WTC11 (cell line): ENCODE measurements around the gene NDUFA13. TPM values are rescaled to one million over a fixed set of nuclear protein-coding genes. Genes with fewer than 3 reads are reported as not detected.
A peak's percentile ranks its signal among the peaks of the same experiment; 100 is the strongest.
"Not testable (repeated sequence)": the region's sequence is repeated elsewhere in the genome, so short reads cannot be mapped to it uniquely, and the experiment has no call there.

ENCODE experiments used
- ATAC-seq: fragments of 200-7000 bp; cut with Tn5 transposase; 2 replicates; pipeline ENCODE4 v1.10.0; 2021; ENCODE audit warnings: mild to moderate bottlenecking, moderate library complexity
- CTCF ChIA-PET: fragments of 300-600 bp; sonication (Branson Sonifier 250); formaldehyde crosslinking; loops from one replicate; lab custom pipeline; 2021; ENCODE audit warnings: antibody characterized with exemption; lab: Charles Lee
- POLR2A ChIA-PET: fragments of 350-600 bp; sonication (Branson Sonifier 250); formaldehyde crosslinking; loops from one replicate; lab custom pipeline; 2021; ENCODE audit warnings: antibody characterized with exemption; lab: Charles Lee
- DNase-seq: peaks from one replicate; pipeline ENCODE4 v3.0.0; 2021; ENCODE audit warnings: low spot score
- H3K27ac Mint-ChIP-seq: 2 replicates; pipeline ENCODE4 v1.8.0; 2021; ENCODE audit warnings: mixed read lengths
- H3K27me3 Mint-ChIP-seq: 2 replicates; pipeline ENCODE4 v1.8.0; 2021; ENCODE audit warnings: low read depth, mild to moderate bottlenecking, moderate library complexity, mixed read lengths
- H3K36me3 Mint-ChIP-seq: 2 replicates; pipeline ENCODE4 v1.8.0; 2021; ENCODE audit warnings: mixed read lengths
- H3K4me1 Mint-ChIP-seq: 2 replicates; pipeline ENCODE4 v1.8.0; 2022; ENCODE audit warnings: mixed read lengths
- H3K4me3 Mint-ChIP-seq: 2 replicates; pipeline ENCODE4 v1.8.0; 2021; ENCODE audit warnings: mild to moderate bottlenecking, moderate library complexity, mixed read lengths
- H3K9me3 Mint-ChIP-seq: 2 replicates; pipeline ENCODE4 v1.8.0; 2021; ENCODE audit warnings: mixed read lengths
- ELF4 ChIP-seq: sonication (generic); formaldehyde crosslinking; IDR thresholded peaks from 2 replicates; pipeline ENCODE4 v1.8.1; 2022; ENCODE audit warnings: low read depth, mild to moderate bottlenecking, moderate library complexity, missing genetic modification reagents
- FOXK1 ChIP-seq: sonication (generic); formaldehyde crosslinking; IDR thresholded peaks from 2 replicates; pipeline ENCODE4 v1.8.0; 2022; ENCODE audit warnings: mild to moderate bottlenecking, moderate library complexity, missing genetic modification reagents
- MXD4 ChIP-seq: fragments of 250-450 bp; sonication (Bioruptor Pico); IDR thresholded peaks from 2 replicates; pipeline ENCODE4 v1.8.0; 2021; ENCODE audit warnings: mild to moderate bottlenecking, moderate library complexity, borderline replicate concordance
- SMAD4 ChIP-seq: sonication (generic); formaldehyde crosslinking; IDR thresholded peaks from 2 replicates; pipeline ENCODE4 v1.8.0; 2022; ENCODE audit warnings: mild to moderate bottlenecking, missing genetic modification reagents
- TP53 ChIP-seq: sonication (generic); formaldehyde crosslinking; IDR thresholded peaks from 2 replicates; pipeline ENCODE4 v1.8.1; 2023; ENCODE audit warnings: mild to moderate bottlenecking, missing genetic modification reagents
- ZBTB21 ChIP-seq: sonication (generic); formaldehyde crosslinking; IDR thresholded peaks from 2 replicates; pipeline ENCODE4 v1.8.1; 2023; ENCODE audit warnings: mild to moderate bottlenecking, missing genetic modification reagents, borderline replicate concordance
- ZNF263 ChIP-seq: sonication (generic); formaldehyde crosslinking; IDR thresholded peaks from 2 replicates; pipeline ENCODE4 v1.8.1; 2022; ENCODE audit warnings: low read depth, mild to moderate bottlenecking, moderate library complexity, missing genetic modification reagents
- total RNA-seq: library from RNA; stranded (reverse); gene quantifications from 3 replicates; pipeline ENCODE4 v1.2.3, GENCODE V29; 2021
- TF ChIP-seq, protein P1 (sequence below): sonication (generic); formaldehyde crosslinking; IDR thresholded peaks from 2 replicates; pipeline ENCODE4 v1.8.1; 2022; ENCODE audit warnings: low read depth, mild to moderate bottlenecking, moderate library complexity, missing genetic modification reagents, borderline replicate concordance
- TF ChIP-seq, protein P2 (sequence below): fragments of 250-450 bp; sonication (Bioruptor Pico); IDR thresholded peaks from 2 replicates; pipeline ENCODE4 v2.1.2; 2022; ENCODE audit warnings: mild to moderate bottlenecking, moderate library complexity
- TF ChIP-seq, protein P3 (sequence below): fragments of 200-600 bp; IDR thresholded peaks from 2 replicates; pipeline ENCODE4 v1.8.0; 2022; ENCODE audit warnings: antibody characterized with exemption
- TF ChIP-seq, protein P4 (sequence below): fragments of 250-450 bp; sonication (Bioruptor Pico); conservative IDR thresholded peaks from 2 replicates; pipeline ENCODE4 v1.9.0; 2021; ENCODE audit warnings: mild to moderate bottlenecking
- TF ChIP-seq, protein P5 (sequence below): fragments of 250-450 bp; sonication (Bioruptor Pico); IDR thresholded peaks from 2 replicates; pipeline ENCODE4 v1.9.0; 2021; ENCODE audit warnings: moderate library complexity, mild to moderate bottlenecking, inconsistent platforms, borderline replicate concordance
- TF ChIP-seq, protein P6 (sequence below): sonication (generic); formaldehyde crosslinking; IDR thresholded peaks from 2 replicates; pipeline ENCODE4 v1.8.0; 2022; ENCODE audit warnings: mild to moderate bottlenecking, missing genetic modification reagents
- TF ChIP-seq, protein P7 (sequence below): sonication (generic); formaldehyde crosslinking; IDR thresholded peaks from 2 replicates; pipeline ENCODE4 v1.8.1; 2022; ENCODE audit warnings: missing genetic modification reagents, borderline replicate concordance
- TF ChIP-seq, protein P8 (sequence below): sonication (generic); formaldehyde crosslinking; IDR thresholded peaks from 2 replicates; pipeline ENCODE4 v1.8.1; 2023; ENCODE audit warnings: mild to moderate bottlenecking, missing genetic modification reagents, moderate library complexity

NDUFA13 gene
- total RNA-seq, 1 experiment from 2014 or later, result 519 TPM

DNA sequence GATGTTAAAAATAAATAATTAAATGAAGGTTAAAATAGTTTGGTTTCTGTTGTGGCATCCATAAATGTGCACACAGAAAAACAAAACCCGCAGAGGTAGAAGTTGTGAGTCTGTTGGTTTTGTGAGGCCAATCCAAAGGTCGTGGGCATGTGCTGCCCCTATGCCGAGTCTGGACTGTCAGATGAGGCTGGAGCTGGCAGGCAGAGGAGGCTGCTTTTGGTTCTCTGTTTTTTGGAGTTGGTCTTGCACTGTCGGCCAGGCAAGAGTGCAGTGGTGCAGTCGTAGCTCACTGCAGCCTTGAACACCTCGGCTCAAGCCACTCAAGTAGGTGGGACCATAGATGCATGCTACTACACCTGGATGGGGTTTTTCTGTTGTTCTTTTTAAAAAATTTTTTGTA, 44.3 kb upstream of the NDUFA13 start:
- Mint-ChIP-seq H3K4me1 (peaks cover 38% of the 10 kb centered on the region), H3K36me3 (peaks cover 44% of the 10 kb centered on the region), H3K4me3 (no peak overlapping the region), H3K27ac (peak overlapping the region; percentile 26; the same call in 1 of the 2 replicates), H3K9me3 (peaks cover 24% of the 10 kb centered on the region), H3K27me3 (no peaks in the 10 kb centered on the region)
- ChIA-PET POLR2A (no interaction called here), CTCF (interaction anchor here (0.9 kb wide), 1 partner anchor 10 kb away, joined by 3 read pairs; no protein-coding TSS in a partner anchor)
- no peak for DNase-seq
- no peak for ATAC-seq
- TF ChIP-seq, protein P1, sequence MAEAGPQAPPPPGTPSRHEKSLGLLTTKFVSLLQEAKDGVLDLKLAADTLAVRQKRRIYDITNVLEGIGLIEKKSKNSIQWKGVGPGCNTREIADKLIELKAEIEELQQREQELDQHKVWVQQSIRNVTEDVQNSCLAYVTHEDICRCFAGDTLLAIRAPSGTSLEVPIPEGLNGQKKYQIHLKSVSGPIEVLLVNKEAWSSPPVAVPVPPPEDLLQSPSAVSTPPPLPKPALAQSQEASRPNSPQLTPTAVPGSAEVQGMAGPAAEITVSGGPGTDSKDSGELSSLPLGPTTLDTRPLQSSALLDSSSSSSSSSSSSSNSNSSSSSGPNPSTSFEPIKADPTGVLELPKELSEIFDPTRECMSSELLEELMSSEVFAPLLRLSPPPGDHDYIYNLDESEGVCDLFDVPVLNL, result no peak
- TF ChIP-seq, protein P2, sequence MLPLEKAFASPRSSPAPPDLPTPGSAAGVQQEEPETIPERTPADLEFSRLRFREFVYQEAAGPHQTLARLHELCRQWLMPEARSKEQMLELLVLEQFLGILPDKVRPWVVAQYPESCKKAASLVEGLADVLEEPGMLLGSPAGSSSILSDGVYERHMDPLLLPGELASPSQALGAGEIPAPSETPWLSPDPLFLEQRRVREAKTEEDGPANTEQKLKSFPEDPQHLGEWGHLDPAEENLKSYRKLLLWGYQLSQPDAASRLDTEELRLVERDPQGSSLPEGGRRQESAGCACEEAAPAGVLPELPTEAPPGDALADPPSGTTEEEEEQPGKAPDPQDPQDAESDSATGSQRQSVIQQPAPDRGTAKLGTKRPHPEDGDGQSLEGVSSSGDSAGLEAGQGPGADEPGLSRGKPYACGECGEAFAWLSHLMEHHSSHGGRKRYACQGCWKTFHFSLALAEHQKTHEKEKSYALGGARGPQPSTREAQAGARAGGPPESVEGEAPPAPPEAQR, result no peak
- TF ChIP-seq ZNF263 (CRISPR knock-in tag) (no peak), ZBTB21 (CRISPR knock-in tag) (no peak), FOXK1 (CRISPR knock-in tag) (no peak), SMAD4 (no peak), ELF4 (CRISPR knock-in tag) (no peak), TP53 (CRISPR knock-in tag) (no peak), MXD4 (CRISPR knock-in tag) (no peak)
- TF ChIP-seq, protein P3, sequence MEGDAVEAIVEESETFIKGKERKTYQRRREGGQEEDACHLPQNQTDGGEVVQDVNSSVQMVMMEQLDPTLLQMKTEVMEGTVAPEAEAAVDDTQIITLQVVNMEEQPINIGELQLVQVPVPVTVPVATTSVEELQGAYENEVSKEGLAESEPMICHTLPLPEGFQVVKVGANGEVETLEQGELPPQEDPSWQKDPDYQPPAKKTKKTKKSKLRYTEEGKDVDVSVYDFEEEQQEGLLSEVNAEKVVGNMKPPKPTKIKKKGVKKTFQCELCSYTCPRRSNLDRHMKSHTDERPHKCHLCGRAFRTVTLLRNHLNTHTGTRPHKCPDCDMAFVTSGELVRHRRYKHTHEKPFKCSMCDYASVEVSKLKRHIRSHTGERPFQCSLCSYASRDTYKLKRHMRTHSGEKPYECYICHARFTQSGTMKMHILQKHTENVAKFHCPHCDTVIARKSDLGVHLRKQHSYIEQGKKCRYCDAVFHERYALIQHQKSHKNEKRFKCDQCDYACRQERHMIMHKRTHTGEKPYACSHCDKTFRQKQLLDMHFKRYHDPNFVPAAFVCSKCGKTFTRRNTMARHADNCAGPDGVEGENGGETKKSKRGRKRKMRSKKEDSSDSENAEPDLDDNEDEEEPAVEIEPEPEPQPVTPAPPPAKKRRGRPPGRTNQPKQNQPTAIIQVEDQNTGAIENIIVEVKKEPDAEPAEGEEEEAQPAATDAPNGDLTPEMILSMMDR, result no peak
- TF ChIP-seq, protein P4, sequence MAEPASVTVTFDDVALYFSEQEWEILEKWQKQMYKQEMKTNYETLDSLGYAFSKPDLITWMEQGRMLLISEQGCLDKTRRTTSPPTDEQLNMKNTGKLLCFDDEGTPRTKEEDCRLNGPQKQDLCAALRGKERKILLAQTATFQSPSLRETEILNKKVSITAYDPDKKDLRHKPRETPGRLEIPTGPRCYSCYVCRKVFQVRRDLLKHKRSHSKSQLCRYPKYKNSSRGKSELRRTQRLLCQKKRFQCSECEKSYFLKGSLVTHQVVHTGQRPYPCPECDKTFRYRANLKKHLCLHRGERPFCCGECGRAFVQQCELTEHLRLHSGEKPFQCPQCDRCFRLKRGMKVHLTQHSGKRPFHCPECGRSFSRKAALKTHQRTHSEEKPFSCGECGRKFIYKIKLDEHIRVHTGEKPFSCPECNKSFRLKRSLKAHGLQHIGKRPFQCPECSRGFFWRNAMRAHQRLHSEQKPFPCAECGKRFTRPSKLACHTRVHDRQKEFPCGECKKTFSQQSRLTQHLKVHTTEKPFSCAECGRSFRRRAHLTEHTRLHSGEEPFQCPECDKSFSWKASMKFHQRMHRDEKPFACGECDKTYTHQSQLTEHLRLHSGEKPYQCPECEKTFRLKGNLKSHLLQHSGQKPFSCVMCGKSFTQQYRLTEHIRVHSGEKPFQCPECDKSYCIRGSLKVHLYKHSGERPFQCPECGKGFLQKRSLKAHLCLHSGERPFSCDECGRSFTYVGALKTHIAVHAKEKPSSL (CRISPR knock-in tag), result no peak
- TF ChIP-seq, protein P5, sequence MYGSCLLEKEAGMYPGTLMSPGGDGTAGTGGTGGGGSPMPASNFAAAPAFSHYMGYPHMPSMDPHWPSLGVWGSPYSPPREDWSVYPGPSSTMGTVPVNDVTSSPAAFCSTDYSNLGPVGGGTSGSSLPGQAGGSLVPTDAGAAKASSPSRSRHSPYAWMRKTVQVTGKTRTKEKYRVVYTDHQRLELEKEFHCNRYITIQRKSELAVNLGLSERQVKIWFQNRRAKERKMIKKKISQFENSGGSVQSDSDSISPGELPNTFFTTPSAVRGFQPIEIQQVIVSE, result no peak
- TF ChIP-seq, protein P6, sequence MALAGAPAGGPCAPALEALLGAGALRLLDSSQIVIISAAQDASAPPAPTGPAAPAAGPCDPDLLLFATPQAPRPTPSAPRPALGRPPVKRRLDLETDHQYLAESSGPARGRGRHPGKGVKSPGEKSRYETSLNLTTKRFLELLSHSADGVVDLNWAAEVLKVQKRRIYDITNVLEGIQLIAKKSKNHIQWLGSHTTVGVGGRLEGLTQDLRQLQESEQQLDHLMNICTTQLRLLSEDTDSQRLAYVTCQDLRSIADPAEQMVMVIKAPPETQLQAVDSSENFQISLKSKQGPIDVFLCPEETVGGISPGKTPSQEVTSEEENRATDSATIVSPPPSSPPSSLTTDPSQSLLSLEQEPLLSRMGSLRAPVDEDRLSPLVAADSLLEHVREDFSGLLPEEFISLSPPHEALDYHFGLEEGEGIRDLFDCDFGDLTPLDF (CRISPR knock-in tag), result no peak
- TF ChIP-seq, protein P7, sequence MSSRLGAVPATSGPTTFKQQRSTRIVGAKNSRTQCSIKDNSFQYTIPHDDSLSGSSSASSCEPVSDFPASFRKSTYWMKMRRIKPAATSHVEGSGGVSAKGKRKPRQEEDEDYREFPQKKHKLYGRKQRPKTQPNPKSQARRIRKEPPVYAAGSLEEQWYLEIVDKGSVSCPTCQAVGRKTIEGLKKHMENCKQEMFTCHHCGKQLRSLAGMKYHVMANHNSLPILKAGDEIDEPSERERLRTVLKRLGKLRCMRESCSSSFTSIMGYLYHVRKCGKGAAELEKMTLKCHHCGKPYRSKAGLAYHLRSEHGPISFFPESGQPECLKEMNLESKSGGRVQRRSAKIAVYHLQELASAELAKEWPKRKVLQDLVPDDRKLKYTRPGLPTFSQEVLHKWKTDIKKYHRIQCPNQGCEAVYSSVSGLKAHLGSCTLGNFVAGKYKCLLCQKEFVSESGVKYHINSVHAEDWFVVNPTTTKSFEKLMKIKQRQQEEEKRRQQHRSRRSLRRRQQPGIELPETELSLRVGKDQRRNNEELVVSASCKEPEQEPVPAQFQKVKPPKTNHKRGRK (CRISPR knock-in tag), result no peak
- TF ChIP-seq, protein P8, sequence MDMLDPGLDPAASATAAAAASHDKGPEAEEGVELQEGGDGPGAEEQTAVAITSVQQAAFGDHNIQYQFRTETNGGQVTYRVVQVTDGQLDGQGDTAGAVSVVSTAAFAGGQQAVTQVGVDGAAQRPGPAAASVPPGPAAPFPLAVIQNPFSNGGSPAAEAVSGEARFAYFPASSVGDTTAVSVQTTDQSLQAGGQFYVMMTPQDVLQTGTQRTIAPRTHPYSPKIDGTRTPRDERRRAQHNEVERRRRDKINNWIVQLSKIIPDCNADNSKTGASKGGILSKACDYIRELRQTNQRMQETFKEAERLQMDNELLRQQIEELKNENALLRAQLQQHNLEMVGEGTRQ (CRISPR knock-in tag), result no peak

DNA sequence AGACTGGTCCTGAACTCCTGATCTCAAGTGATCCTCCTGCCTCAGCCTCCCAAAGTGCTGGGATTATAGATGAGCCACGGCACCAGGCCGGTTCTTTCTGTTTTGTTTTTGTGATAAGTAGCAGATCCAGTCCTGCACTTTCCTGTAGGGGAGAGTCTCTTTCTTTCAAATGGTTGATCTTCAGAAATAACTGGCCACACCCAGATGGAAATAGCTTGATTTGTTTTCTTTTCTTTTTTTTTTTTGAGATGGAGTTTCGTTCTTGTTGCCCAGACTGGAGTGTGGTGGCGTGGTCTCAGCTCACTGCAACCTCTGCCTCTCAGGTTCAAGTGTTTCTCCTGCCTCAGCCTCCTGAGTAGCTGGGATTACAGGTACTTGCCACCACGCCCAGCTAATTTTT, 43.9 kb upstream of the NDUFA13 start:
- H3K36me3 Mint-ChIP-seq, result peaks cover 40% of the 10 kb centered on the region
- POLR2A ChIA-PET, ATAC-seq, DNase-seq, H3K4me3 Mint-ChIP-seq, H3K27me3 Mint-ChIP-seq: not testable (repeated sequence)
- peaks cover 42% of the 10 kb centered on the region for H3K4me1 Mint-ChIP-seq
- CTCF ChIA-PET, result interaction anchor here (0.9 kb wide), 1 partner anchor 10 kb away, joined by 3 read pairs; no protein-coding TSS in a partner anchor
- peaks cover 22% of the 10 kb centered on the region for H3K9me3 Mint-ChIP-seq
- H3K27ac Mint-ChIP-seq, result peak overlapping the region; percentile 26
